SK-N-SH treated with all-trans-retinoic acid at 6 μM for 48 hours (cell line): ENCODE results near the gene IFI27.

Source experiments
- ATAC-seq: fragments of 200-7000 bp; cut with Tn5 transposase; 3 replicates; pipeline ENCODE4 v1.9.1; 2020; ENCODE audit warnings: mild to moderate bottlenecking, moderate library complexity
- ARNTL ChIP-seq: fragments of 450-650 bp; formaldehyde crosslinking; IDR thresholded peaks from 2 replicates; pipeline ENCODE4 v1.5.0; 2020; ENCODE audit warnings: low read depth, mild to moderate bottlenecking, moderate library complexity, borderline replicate concordance
- BACH2 ChIP-seq: fragments of 250-450 bp; sonication (Bioruptor Pico); IDR thresholded peaks from 2 replicates; pipeline ENCODE4 v1.9.0; 2021; ENCODE audit warnings: mild to moderate bottlenecking, borderline replicate concordance
- CSDC2 ChIP-seq: fragments of 250-450 bp; sonication (Bioruptor Pico); IDR thresholded peaks from 2 replicates; pipeline ENCODE4 v1.5.0; 2020; ENCODE audit warnings: mild to moderate bottlenecking, moderate library complexity
- ESRRG ChIP-seq: fragments of 250-450 bp; sonication (Bioruptor Pico); IDR thresholded peaks from 2 replicates; pipeline ENCODE4 v1.6.1; 2021; ENCODE audit warnings: mild to moderate bottlenecking
- GLIS3 ChIP-seq: fragments of 250-450 bp; sonication (Bioruptor Pico); IDR thresholded peaks from 2 replicates; pipeline ENCODE4 v1.5.0; 2020; ENCODE audit warnings: mild to moderate bottlenecking, moderate library complexity
- ISL1 ChIP-seq: fragments of 250-450 bp; sonication (Bioruptor Pico); IDR thresholded peaks from 2 replicates; pipeline ENCODE4 v2.1.2; 2022; ENCODE audit warnings: mild to moderate bottlenecking, moderate library complexity
- OSR1 ChIP-seq: fragments of 250-450 bp; sonication (Bioruptor Pico); IDR thresholded peaks from 2 replicates; pipeline ENCODE4 v1.8.0; 2022; ENCODE audit warnings: moderate library complexity, mild to moderate bottlenecking, inconsistent platforms
- PPARA ChIP-seq: fragments of 250-450 bp; sonication (Bioruptor Pico); IDR thresholded peaks from 2 replicates; pipeline ENCODE4 v1.5.0; 2020; ENCODE audit warnings: mild to moderate bottlenecking, borderline replicate concordance
- RARB ChIP-seq: fragments of 250-450 bp; sonication (Bioruptor Pico); IDR thresholded peaks from 2 replicates; pipeline ENCODE4 v1.8.0; 2021; ENCODE audit warnings: mild to moderate bottlenecking, moderate library complexity
- TCF4 ChIP-seq: fragments of 250-450 bp; sonication (Bioruptor Pico); IDR thresholded peaks from 2 replicates; pipeline ENCODE4 v1.8.0; 2021; ENCODE audit warnings: mild to moderate bottlenecking, moderate library complexity, borderline replicate concordance
- TOX ChIP-seq: fragments of 250-450 bp; sonication (Bioruptor Pico); IDR thresholded peaks from 2 replicates; pipeline ENCODE4 v1.8.0; 2021; ENCODE audit warnings: mild to moderate bottlenecking, moderate library complexity, borderline replicate concordance
- ZC3H10 ChIP-seq: fragments of 250-450 bp; sonication (Bioruptor Pico); IDR thresholded peaks from 2 replicates; pipeline ENCODE4 v1.5.1; 2021; ENCODE audit warnings: mild to moderate bottlenecking, moderate library complexity
- ZFP30 ChIP-seq: fragments of 450-650 bp; formaldehyde crosslinking; IDR thresholded peaks from 2 replicates; pipeline ENCODE4 v1.5.0; 2022; ENCODE audit warnings: mild to moderate bottlenecking, moderate library complexity
- ZNF565 ChIP-seq: fragments of 450-650 bp; formaldehyde crosslinking; conservative IDR thresholded peaks from 2 replicates; pipeline ENCODE4 v1.5.0; 2020; ENCODE audit warnings: low read depth, mild to moderate bottlenecking, moderate library complexity
- ZNF8 ChIP-seq: fragments of 450-650 bp; formaldehyde crosslinking; IDR thresholded peaks from 2 replicates; pipeline ENCODE4 v1.5.0; 2020; ENCODE audit warnings: mild to moderate bottlenecking, moderate library complexity
- TF ChIP-seq, protein P1 (sequence below): fragments of 250-450 bp; sonication (Bioruptor Pico); IDR thresholded peaks from 2 replicates; pipeline ENCODE4 v1.8.0; 2020; ENCODE audit warnings: mild to moderate bottlenecking, moderate library complexity, borderline replicate concordance
- TF ChIP-seq, protein P2 (sequence below): fragments of 250-450 bp; sonication (Bioruptor Pico); IDR thresholded peaks from 2 replicates; pipeline ENCODE4 v1.5.1; 2020; ENCODE audit warnings: low read depth, mild to moderate bottlenecking, moderate library complexity
- TF ChIP-seq, protein P3 (sequence below): fragments of 250-450 bp; sonication (Bioruptor Pico); IDR thresholded peaks from 2 replicates; pipeline ENCODE4 v1.5.1; 2021; ENCODE audit warnings: mild to moderate bottlenecking, moderate library complexity
- TF ChIP-seq, protein P4 (sequence below): fragments of 250-450 bp; sonication (Bioruptor Pico); IDR thresholded peaks from 2 replicates; pipeline ENCODE4 v1.5.0; 2020; ENCODE audit warnings: mild to moderate bottlenecking, moderate library complexity
- TF ChIP-seq, protein P5 (sequence below): fragments of 250-450 bp; sonication (Bioruptor Pico); IDR thresholded peaks from 2 replicates; pipeline ENCODE4 v1.8.0; 2021; ENCODE audit warnings: low read depth, mild to moderate bottlenecking, moderate library complexity, borderline replicate concordance

Gene IFI27

DNA sequence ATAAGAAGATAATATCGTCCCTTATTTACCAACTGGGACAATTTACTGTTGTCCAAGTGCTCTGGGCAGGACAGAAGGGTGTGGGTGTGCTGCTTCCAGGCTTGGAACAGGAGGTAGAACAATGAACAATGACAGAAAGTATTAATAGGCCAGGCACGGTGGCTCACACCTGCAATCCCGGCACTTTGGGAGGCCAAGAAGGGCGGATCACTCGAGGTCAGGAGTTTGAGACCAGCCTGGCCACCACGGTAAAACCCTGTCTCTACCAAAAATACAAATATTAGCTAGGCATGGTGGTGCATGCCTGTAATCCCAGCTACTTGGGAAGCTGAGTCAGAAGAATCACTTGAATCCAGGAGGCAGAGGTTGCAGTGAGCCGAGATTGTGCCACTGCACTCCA is 2.5 kb downstream of the IFI27 start (continued):
- TF ChIP-seq, protein P1, sequence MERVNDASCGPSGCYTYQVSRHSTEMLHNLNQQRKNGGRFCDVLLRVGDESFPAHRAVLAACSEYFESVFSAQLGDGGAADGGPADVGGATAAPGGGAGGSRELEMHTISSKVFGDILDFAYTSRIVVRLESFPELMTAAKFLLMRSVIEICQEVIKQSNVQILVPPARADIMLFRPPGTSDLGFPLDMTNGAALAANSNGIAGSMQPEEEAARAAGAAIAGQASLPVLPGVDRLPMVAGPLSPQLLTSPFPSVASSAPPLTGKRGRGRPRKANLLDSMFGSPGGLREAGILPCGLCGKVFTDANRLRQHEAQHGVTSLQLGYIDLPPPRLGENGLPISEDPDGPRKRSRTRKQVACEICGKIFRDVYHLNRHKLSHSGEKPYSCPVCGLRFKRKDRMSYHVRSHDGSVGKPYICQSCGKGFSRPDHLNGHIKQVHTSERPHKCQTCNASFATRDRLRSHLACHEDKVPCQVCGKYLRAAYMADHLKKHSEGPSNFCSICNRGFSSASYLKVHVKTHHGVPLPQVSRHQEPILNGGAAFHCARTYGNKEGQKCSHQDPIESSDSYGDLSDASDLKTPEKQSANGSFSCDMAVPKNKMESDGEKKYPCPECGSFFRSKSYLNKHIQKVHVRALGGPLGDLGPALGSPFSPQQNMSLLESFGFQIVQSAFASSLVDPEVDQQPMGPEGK (CRISPR knock-in tag) = no peak
- TF ChIP-seq RARB (CRISPR knock-in tag) (no peak), ESRRG (CRISPR knock-in tag) (no peak), OSR1 (no peak), CSDC2 (CRISPR knock-in tag) (no peak), GLIS3 (CRISPR knock-in tag) (no peak), ISL1 (no peak)
- TF ChIP-seq, all 23 proteins: peak for 0

DNA sequence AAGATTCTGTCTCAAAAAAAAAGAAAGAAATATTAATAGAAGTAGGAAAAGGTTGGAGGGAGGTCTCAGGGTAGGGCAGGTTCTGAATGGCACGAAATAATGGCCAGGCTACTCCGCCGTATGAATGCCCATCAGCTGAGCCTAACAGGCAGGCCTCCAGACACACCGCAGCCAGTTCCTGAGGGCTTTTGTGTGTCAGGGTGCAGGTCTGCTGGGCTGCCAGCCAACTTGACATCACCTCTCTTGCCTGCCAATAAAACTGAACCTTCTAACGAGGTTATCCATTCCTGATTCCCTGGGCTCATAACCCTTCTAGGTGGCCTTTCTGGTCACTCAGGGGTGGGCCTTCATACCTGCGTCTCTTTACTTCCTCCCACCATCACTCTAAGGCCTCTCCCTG is 3.0 kb downstream of the IFI27 start:
- ATAC-seq = no peak; the same call in 2 of the 3 replicates
- TF ChIP-seq ARNTL (no peak), ESRRG (CRISPR knock-in tag) (no peak), ZNF8 (CRISPR knock-in tag) (no peak), RARB (CRISPR knock-in tag) (no peak), TCF4 (no peak), CSDC2 (CRISPR knock-in tag) (no peak), BACH2 (CRISPR knock-in tag) (no peak), OSR1 (no peak), ZC3H10 (CRISPR knock-in tag) (no peak), ISL1 (no peak), ZFP30 (CRISPR knock-in tag) (no peak), TOX (no peak), GLIS3 (CRISPR knock-in tag) (no peak)
- TF ChIP-seq, protein P2, sequence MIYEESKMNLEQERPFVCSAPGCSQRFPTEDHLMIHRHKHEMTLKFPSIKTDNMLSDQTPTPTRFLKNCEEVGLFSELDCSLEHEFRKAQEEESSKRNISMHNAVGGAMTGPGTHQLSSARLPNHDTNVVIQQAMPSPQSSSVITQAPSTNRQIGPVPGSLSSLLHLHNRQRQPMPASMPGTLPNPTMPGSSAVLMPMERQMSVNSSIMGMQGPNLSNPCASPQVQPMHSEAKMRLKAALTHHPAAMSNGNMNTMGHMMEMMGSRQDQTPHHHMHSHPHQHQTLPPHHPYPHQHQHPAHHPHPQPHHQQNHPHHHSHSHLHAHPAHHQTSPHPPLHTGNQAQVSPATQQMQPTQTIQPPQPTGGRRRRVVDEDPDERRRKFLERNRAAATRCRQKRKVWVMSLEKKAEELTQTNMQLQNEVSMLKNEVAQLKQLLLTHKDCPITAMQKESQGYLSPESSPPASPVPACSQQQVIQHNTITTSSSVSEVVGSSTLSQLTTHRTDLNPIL (CRISPR knock-in tag) = no peak
- TF ChIP-seq, protein P3, sequence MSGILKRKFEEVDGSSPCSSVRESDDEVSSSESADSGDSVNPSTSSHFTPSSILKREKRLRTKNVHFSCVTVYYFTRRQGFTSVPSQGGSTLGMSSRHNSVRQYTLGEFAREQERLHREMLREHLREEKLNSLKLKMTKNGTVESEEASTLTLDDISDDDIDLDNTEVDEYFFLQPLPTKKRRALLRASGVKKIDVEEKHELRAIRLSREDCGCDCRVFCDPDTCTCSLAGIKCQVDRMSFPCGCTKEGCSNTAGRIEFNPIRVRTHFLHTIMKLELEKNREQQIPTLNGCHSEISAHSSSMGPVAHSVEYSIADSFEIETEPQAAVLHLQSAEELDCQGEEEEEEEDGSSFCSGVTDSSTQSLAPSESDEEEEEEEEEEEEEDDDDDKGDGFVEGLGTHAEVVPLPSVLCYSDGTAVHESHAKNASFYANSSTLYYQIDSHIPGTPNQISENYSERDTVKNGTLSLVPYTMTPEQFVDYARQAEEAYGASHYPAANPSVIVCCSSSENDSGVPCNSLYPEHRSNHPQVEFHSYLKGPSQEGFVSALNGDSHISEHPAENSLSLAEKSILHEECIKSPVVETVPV (CRISPR knock-in tag) = no peak
- TF ChIP-seq, protein P4, sequence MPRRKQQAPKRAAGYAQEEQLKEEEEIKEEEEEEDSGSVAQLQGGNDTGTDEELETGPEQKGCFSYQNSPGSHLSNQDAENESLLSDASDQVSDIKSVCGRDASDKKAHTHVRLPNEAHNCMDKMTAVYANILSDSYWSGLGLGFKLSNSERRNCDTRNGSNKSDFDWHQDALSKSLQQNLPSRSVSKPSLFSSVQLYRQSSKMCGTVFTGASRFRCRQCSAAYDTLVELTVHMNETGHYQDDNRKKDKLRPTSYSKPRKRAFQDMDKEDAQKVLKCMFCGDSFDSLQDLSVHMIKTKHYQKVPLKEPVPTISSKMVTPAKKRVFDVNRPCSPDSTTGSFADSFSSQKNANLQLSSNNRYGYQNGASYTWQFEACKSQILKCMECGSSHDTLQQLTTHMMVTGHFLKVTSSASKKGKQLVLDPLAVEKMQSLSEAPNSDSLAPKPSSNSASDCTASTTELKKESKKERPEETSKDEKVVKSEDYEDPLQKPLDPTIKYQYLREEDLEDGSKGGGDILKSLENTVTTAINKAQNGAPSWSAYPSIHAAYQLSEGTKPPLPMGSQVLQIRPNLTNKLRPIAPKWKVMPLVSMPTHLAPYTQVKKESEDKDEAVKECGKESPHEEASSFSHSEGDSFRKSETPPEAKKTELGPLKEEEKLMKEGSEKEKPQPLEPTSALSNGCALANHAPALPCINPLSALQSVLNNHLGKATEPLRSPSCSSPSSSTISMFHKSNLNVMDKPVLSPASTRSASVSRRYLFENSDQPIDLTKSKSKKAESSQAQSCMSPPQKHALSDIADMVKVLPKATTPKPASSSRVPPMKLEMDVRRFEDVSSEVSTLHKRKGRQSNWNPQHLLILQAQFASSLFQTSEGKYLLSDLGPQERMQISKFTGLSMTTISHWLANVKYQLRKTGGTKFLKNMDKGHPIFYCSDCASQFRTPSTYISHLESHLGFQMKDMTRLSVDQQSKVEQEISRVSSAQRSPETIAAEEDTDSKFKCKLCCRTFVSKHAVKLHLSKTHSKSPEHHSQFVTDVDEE (CRISPR knock-in tag) = no peak
- TF ChIP-seq, protein P5, sequence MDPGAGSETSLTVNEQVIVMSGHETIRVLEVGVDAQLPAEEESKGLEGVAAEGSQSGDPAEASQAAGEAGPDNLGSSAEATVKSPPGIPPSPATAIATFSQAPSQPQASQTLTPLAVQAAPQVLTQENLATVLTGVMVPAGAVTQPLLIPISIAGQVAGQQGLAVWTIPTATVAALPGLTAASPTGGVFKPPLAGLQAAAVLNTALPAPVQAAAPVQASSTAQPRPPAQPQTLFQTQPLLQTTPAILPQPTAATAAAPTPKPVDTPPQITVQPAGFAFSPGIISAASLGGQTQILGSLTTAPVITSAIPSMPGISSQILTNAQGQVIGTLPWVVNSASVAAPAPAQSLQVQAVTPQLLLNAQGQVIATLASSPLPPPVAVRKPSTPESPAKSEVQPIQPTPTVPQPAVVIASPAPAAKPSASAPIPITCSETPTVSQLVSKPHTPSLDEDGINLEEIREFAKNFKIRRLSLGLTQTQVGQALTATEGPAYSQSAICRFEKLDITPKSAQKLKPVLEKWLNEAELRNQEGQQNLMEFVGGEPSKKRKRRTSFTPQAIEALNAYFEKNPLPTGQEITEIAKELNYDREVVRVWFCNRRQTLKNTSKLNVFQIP (CRISPR knock-in tag) = no peak

DNA sequence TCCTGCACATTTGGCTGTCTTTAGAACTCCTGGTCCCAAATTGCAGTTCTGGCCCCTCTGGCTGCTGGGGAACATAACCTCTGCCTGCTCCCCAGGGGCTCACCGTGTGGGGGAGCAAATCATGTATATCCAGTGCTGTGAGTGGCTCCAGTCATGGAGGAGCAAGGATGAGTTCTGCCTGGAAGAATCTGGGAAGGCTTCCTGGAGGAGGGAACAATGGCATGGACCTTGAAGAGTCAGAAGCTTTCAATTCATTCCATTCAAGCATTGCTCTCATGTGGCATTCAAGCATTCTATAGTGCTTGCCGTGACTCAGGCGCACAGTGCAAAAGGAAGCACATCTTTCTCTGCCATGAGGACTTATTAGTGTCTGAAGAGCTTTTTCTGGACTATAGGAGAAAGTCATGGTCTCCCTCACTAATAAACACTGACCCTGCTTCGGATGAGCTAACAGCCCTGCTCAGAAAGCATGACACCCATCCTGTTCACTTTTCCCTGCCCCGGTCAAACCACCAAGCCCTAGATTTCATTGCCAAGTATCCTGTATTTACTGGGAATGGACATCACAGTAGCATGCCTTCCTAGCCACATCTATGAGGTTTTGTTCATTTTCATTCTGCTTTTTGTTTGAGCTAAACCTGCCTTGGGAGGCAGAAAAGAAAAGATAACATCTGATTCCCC is 3.5 kb downstream of the IFI27 start:
- TF ChIP-seq CSDC2 (CRISPR knock-in tag) (no peak), ZNF565 (CRISPR knock-in tag) (no peak), ZC3H10 (CRISPR knock-in tag) (no peak), OSR1 (no peak), PPARA (no peak), GLIS3 (CRISPR knock-in tag) (no peak), TCF4 (no peak), TOX (no peak), BACH2 (CRISPR knock-in tag) (no peak), ZNF8 (CRISPR knock-in tag) (no peak)
- TF ChIP-seq, protein P2 (CRISPR knock-in tag) = no peak
- TF ChIP-seq, protein P4 (CRISPR knock-in tag) = no peak
- TF ChIP-seq, protein P3 (CRISPR knock-in tag) = no peak
- TF ChIP-seq, all 23 proteins: peak for 0
- ATAC-seq = no peak
